Kidney (tissue), 14 donors: ENCODE data around the gene NSUN4. TPM values are rescaled to one million over a fixed set of nuclear protein-coding genes. Genes with fewer than 3 reads are reported as not detected.
A peak's percentile ranks its signal among the peaks of the same experiment; 100 is the strongest.

Experiments
- DNase-seq, 5 donors: peaks; one replicate each; pipeline ENCODE4 v3.0.0-alpha.2; 2013 to 2020
- FAIRE-seq: peaks from 2 replicates; lab custom pipeline; 2012; peaks lifted over from hg19 to GRCh38; lab: Jason Lieb, UNC
- H3K27ac ChIP-seq, 2 donors: one replicate each; pipeline ENCODE4 v1.7.0; 2013; ENCODE audit warnings: low read depth in 2 of 2, low read length in 2 of 2, inconsistent platforms in 1 of 2
- H3K27me3 ChIP-seq: one replicate; pipeline ENCODE4 v1.7.1; 2013; ENCODE audit warnings: low read length, inconsistent platforms; ENCODE audit not compliant: control insufficient read depth, insufficient read depth
- H3K36me3 ChIP-seq, 3 donors: one replicate each; pipeline versions ENCODE4 v1.7.0 to v1.7.1; 2013; ENCODE audit warnings: low read length in 3 of 3, control low read depth in 1 of 3, inconsistent platforms in 1 of 3; ENCODE audit not compliant: insufficient read depth in 3 of 3, control insufficient read depth in 2 of 3
- H3K4me1 ChIP-seq, 3 donors: one replicate each; pipeline versions ENCODE4 v1.7.0 to v1.7.1; 2013; ENCODE audit warnings: low read length in 3 of 3, inconsistent platforms in 1 of 3, low read depth in 1 of 3; ENCODE audit not compliant: control insufficient read depth in 2 of 3, insufficient read depth in 2 of 3
- H3K4me3 ChIP-seq, 3 donors: one replicate each; pipeline versions ENCODE4 v1.7.0 to v1.8.1; 2013; ENCODE audit warnings: low read length in 3 of 3, control low read depth in 1 of 3, inconsistent platforms in 1 of 3
- H3K9ac ChIP-seq, 3 donors: one replicate each; pipeline versions ENCODE4 v1.7.0 to v1.7.1; 2013; ENCODE audit warnings: low read length in 3 of 3, control low read depth in 1 of 3, inconsistent platforms in 1 of 3
- H3K9me3 ChIP-seq, 3 donors: one replicate each; pipeline versions ENCODE4 v1.7.0 to v1.7.1; 2013; ENCODE audit warnings: low read length in 3 of 3, control low read depth in 1 of 3, inconsistent platforms in 1 of 3; ENCODE audit not compliant: control insufficient read depth in 2 of 3, insufficient read depth in 1 of 3
- intact Hi-C: fragments of 100-400 bp; cut with DNase I; formaldehyde crosslinking; loops from one replicate; pipeline ENCODE4 v1.11.1; 2022
- polyA plus RNA-seq: library from polyadenylated mRNA; stranded (reverse); fragments of 350-450 nt; fragmentation: Illumina TruSeq; extraction: RNeasy Lipid Tissue Mini Kit (QIAGEN cat#74804); gene quantifications from one replicate; pipeline ENCODE4 v1.2.3, GENCODE V29; 2014; ENCODE audit warnings: low read depth, low replicate concordance; ENCODE audit not compliant: insufficient read depth
- total RNA-seq: library from RNA; stranded (reverse); fragmentation: NEBNext Ultra II Directional; extraction: Animal tissue kit (Norgen Biotek cat#: 25700); gene quantifications from one replicate; pipeline ENCODE4 v1.2.1, GENCODE V29; 2021
- TF ChIP-seq, protein P1 (sequence below): IDR thresholded peaks from 3 replicates; pipeline ENCODE4 v1.5.1; 2012; ENCODE audit warnings: mild to moderate bottlenecking, moderate library complexity, borderline replicate concordance; ENCODE audit not compliant: insufficient read depth; ENCODE audit errors: extremely low read depth
- donor health status: control.
- donor health status: control.
- donor health status: control.
- donor health status: control.
- donor health status: control.
- donor health status: DM: yes; HTN: yes; CAD: no.
- donor health status: Normal renal cell carcinoma (clear cell type).

Gene NSUN4
- total and polyA plus RNA-seq, 2 donors from 2014 or later, result 12.4 to 32.2 TPM

DNA sequence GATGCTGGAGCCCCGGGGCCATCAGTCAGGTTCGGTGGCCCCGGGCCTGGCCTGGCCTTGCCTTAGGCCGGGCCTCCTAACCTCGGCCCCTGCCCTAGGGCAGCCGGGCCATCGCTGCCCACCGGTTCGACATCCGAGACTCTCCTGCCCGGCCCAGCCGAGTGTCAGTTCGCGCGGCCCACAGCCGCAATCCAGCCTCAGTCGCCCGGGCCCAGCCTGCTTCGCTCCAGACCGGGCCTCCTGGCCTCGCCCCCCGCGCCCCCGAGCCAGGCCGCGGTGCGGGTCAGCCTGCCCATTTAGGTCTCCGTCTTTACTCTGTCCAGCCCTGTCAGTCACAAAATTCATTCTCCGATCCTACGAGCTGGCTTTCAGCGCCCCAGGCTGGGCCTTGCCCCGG lies 38.0 kb upstream of the NSUN4 start:
- Histone ChIP-seq H3K9me3 (no peaks in the 10 kb centered on the region), H3K4me3 (peak overlapping the region; percentile 69 to 88 (median 88)), H3K9ac (peak overlapping the region in 2 of 3 donors; percentile 90 to 97), H3K27ac (peak overlapping the region; percentile 96 to 98), H3K4me1 (peaks cover 0 to 24% (median 11%) of the 10 kb centered on the region in 3 donors), H3K36me3 (peaks cover 1 to 3% (median 2%) of the 10 kb centered on the region in 3 donors), H3K27me3 (no peaks in the 10 kb centered on the region)
- TF ChIP-seq, protein P1, sequence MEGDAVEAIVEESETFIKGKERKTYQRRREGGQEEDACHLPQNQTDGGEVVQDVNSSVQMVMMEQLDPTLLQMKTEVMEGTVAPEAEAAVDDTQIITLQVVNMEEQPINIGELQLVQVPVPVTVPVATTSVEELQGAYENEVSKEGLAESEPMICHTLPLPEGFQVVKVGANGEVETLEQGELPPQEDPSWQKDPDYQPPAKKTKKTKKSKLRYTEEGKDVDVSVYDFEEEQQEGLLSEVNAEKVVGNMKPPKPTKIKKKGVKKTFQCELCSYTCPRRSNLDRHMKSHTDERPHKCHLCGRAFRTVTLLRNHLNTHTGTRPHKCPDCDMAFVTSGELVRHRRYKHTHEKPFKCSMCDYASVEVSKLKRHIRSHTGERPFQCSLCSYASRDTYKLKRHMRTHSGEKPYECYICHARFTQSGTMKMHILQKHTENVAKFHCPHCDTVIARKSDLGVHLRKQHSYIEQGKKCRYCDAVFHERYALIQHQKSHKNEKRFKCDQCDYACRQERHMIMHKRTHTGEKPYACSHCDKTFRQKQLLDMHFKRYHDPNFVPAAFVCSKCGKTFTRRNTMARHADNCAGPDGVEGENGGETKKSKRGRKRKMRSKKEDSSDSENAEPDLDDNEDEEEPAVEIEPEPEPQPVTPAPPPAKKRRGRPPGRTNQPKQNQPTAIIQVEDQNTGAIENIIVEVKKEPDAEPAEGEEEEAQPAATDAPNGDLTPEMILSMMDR, result no peak
- DNase-seq, result peak in 2 of 5 donors; percentile 59 to 81
- intact Hi-C loops, result no loop called here
- FAIRE-seq, result no peak

DNA sequence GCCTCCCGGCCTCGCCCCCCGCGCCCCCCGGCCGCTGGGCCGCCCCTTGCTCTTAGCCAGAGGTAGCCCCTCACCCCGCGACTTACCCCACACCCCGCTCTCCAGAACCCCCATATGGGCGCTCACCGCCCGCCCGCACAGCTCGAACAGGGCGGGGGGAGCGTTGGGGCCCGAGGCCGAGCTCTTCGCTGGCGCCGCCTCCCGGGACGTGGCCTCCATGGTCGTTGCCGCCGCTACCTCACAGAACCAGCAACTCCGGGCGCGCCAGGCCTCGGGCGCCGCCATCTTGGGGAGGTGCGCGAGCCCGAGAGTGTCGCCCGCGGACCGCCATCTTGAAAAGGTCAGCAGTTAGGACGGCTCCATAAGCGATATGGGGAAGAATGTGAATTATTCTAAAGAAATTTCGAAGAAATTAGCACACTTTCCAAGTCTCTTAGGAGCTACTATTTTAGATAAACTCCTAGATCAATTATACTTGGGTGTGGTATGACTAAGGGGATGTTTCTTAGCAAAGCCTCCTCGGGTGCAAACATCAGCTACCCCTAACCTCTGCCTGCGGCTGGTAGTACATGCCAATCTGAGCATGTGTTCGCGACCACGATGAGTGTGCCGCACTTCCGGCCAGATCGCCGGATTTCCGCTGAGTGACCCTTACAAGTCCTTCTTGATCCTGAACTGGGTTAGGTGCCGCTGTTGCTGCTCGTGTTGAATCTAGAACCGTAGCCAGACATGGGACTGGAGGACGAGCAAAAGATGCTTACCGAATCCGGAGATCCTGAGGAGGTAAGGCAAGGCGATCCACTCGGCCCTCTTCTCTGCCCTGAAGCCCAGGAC lies 37.4 kb upstream of the NSUN4 start, which contains the start of the genes LRRC41 and UQCRH:
Gene LRRC41, minus strand, starts transcription at position 579 of the 834 bp plus-strand sequence. Its CDS starts 294 bp downstream, at position 285.
Gene UQCRH, plus strand, starts transcription at position 661 of the 834 bp plus-strand sequence. Its CDS starts 69 bp downstream, at position 730.
- Histone ChIP-seq H3K36me3 (no peaks in the 10 kb centered on the region), H3K4me3 (peak within 1 kb of the TSS; percentile 83 to 88 (median 88)), H3K27ac (peak within 1 kb of the TSS; percentile 96 to 98), H3K4me1 (peaks cover 0 to 24% (median 11%) of the 10 kb centered on the region in 3 donors), H3K27me3 (no peaks in the 10 kb centered on the region), H3K9me3 (no peaks in the 10 kb centered on the region), H3K9ac (peak within 1 kb of the TSS; percentile 90 to 97 (median 97))
- TF ChIP-seq, protein P1, result no peak
- intact Hi-C loops, result no loop called here
- peak; percentile 3 for FAIRE-seq
- peak; percentile 95 to 98 (median 98) for DNase-seq

DNA sequence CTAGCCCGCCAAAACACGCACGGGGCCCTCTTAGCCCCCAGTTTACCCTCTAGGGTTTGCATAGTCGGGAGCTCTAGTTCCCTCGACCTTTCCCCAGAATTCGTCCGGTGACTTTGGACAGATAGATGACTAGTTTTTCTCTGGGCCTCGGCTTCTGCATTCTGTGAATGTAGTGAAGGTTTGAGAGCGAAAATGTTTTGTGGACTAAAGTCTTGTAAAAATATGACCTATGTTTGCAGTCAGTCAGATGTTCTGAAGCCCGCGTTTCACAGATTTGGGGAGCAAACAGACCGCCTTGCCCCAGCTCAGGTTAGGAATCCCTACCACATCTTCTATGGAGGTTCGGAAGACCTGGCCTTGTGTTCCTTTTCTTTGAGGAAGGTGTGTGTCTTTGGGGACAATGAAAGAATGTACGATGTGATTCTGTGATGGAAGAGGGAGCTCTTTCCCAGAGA lies 36.7 kb upstream of the NSUN4 start:
- H3K4me3 ChIP-seq, result peak overlapping the region; percentile 83 to 88 (median 88)
- H3K27me3 ChIP-seq, result no peaks in the 10 kb centered on the region
- H3K36me3 ChIP-seq, result no peaks in the 10 kb centered on the region
- DNase-seq (peak in 1 of 5 donors; percentile 46), FAIRE-seq (no peak)
- peaks cover 0 to 24% (median 11%) of the 10 kb centered on the region in 3 donors for H3K4me1 ChIP-seq
- intact Hi-C loops, result no loop called here
- H3K9me3 ChIP-seq, result no peaks in the 10 kb centered on the region
- H3K9ac ChIP-seq, result peak overlapping the region; percentile 42 to 97 (median 90)
- H3K27ac ChIP-seq, result peak overlapping the region; percentile 96 to 98
- TF ChIP-seq, protein P1, result no peak
